ENCODE results near the gene PATJ.

Gene PATJ

DNA sequence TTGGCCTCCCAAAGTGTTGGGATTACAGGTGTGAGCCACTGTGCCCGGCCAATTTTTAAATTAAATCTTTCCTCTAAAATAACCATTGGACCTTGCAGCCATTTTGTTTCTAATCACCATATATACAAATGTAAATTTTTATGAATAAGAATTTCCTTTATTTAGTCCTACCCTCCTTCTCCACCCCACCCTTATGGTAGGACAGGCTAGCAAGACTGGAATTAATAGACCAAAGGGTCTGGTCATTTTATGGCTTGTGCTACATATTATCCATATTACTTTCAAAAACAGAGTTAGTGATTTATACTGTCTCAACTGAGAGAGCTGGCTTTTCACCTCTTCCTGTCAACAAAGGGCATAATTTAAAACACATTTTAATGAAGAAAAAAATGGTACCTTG lies 478.9 kb downstream of the PATJ start:
- no peak for DNase-seq

GRCh38 chr1:62222321-62222720 lies 480.0 kb downstream of the PATJ start:
- no peak for DNase-seq

GRCh38 chr1:62224182-62224581 lies 481.9 kb downstream of the PATJ start:
- no peak for DNase-seq

- no peak for DNase-seq
Observed at GRCh38 chr1:62227496-62227895, 485.2 kb downstream of the PATJ start.
